ENCODE measurements around the gene CLDN9.
A peak's percentile ranks its signal among the peaks of the same experiment; 100 is the strongest.

GRCh38 chr16:3046641-3047386 is 34.1 kb downstream of the CLDN9 start:
- TF ChIP-seq EZH2 (IDR thresholded peaks at IDR 0.05; ENCODE audit: borderline replicate concordance, low read depth, low read length, poor library complexity, severe bottlenecking) (peak; percentile 83), CTCF (conservative IDR thresholded peaks at IDR 0.05; ENCODE audit: low read depth, low read length) (no peak)

All from A673 (cell line).